Heart left ventricle (tissue), 16 donors: ENCODE data around the gene XAB2. TPM values are rescaled to one million over a fixed set of nuclear protein-coding genes. Genes with fewer than 3 reads are reported as not detected.
A peak's percentile ranks its signal among the peaks of the same experiment; 100 is the strongest.

Experiments used
- ATAC-seq, 4 donors: fragments of 200-7000 bp; cut with Tn5 transposase; one replicate each; pipeline ENCODE4 v1.9.1; 2020 to 2022; ENCODE audit warnings: moderate library complexity in 4 of 4, mild to moderate bottlenecking in 3 of 4, moderate number of reproducible peaks in 1 of 4
- DNase-seq, 5 donors: peaks; one replicate each; pipeline ENCODE4 v3.0.0-alpha.2; 2020
- H3K27ac ChIP-seq, 12 donors: fragments of 200-600 bp; sonication (generic) in 4 of 12; one replicate each; pipeline versions ENCODE4 v1.5.0 to v1.8.0; 2016 to 2022; ENCODE audit warnings: mild to moderate bottlenecking in 2 of 12
- H3K27me3 ChIP-seq, 9 donors: fragments of 200-600 bp; sonication (generic) in 2 of 9; one replicate each; pipeline versions ENCODE4 v1.5.1 to v1.8.0; 2016 to 2022; ENCODE audit warnings: mild to moderate bottlenecking in 3 of 9
- H3K36me3 ChIP-seq, 9 donors: fragments of 200-600 bp; sonication (generic) in 2 of 9; one replicate each; pipeline versions ENCODE4 v1.5.0 to v1.8.0; 2018 to 2022; ENCODE audit warnings: mild to moderate bottlenecking in 2 of 9
- H3K4me1 ChIP-seq, 12 donors: fragments of 200-600 bp; sonication (generic) in 4 of 12; one replicate each; pipeline versions ENCODE4 v1.5.0 to v1.8.0; 2016 to 2022; ENCODE audit warnings: mild to moderate bottlenecking in 3 of 12
- H3K4me3 ChIP-seq, 12 donors: fragments of 200-600 bp; sonication (generic) in 4 of 12; one replicate each; pipeline versions ENCODE4 v1.5.0 to v1.8.0; 2017 to 2022; ENCODE audit warnings: mild to moderate bottlenecking in 9 of 12, moderate library complexity in 4 of 12
- H3K9me3 ChIP-seq, 12 donors: fragments of 200-600 bp; sonication (generic) in 4 of 12; one replicate each; pipeline versions ENCODE4 v1.5.0 to v1.8.0; 2016 to 2022; ENCODE audit warnings: mild to moderate bottlenecking in 1 of 12
- POLR2A ChIP-seq, 2 donors: fragments of 450-650 bp; IDR thresholded peaks; one replicate each; pipeline ENCODE4 v1.6.1; 2017; ENCODE audit warnings: antibody characterized with exemption in 2 of 2, mild to moderate bottlenecking in 2 of 2, moderate library complexity in 2 of 2
- WGBS, 4 donors: extraction: QIAGEN DNeasy Blood & Tissue Kit in 2 of 4; methylation state at CpG; one replicate each; pipeline versions ENCODE4 v1.1.5 to v1.1.7; 2013 to 2018; 5-methylcytosine and 5-hydroxymethylcytosine counted together
- intact Hi-C, 10 donors: fragments of 100-400 bp; cut with DNase I; formaldehyde crosslinking; loops; one replicate each; pipeline versions ENCODE4 v1.11.1 to v1.14.2; 2022
- polyA plus RNA-seq, 2 donors: library from polyadenylated mRNA; stranded (reverse); fragments of 200-250 nt; gene quantifications; one replicate each; pipeline ENCODE4 v1.2.3, GENCODE V29; 2013
- total RNA-seq, 9 donors: library from RNA; depleted of rRNA in 2 of 9; stranded (reverse); fragments of >200 nt in 2 of 9; fragmentation: NEBNext Ultra II Directional in 3 of 9; extraction: Animal tissue kit (Norgen Biotek cat#: 25700) in 3 of 9; gene quantifications; one replicate each; pipeline versions ENCODE4 v1.1.0 to v1.2.4, GENCODE V29; 2016 to 2023
- TF ChIP-seq, protein P1 (sequence below), 12 donors: fragments of 200-600 bp; sonication (generic) in 4 of 12; IDR thresholded peaks; one replicate each; pipeline versions ENCODE4 v1.5.0 to v1.8.0; 2018 to 2022; ENCODE audit warnings: antibody characterized with exemption in 12 of 12, mild to moderate bottlenecking in 5 of 12
- donor health status: ischemic (EF 13 %, LVEDD 7.1; RV severe dilation, severe dysfunction).
- donor health status: healthy with polysubstance abuse.
- donor health status: DM: no; HTN: yes; CAD: no.
- donor health status: DM: no; HTN: no; CAD: no.
- donor health status: ischemic (EF 25% LVEDD 6.9; RV normal size, moderate dysfunction).
- donor health status: ischemic (EF 25% LVEDD 5.7; RV mildly dilated, moderate dysfunction).
- donor health status: healthy.
- donor health status: DM: yes; HTN: yes; CAD: no.
- donor health status: ischemic (EF 35%, LVEDD 5.7; RV mildly dilated, moderate dysfunction).
- donor health status: nonischemic (EF 11% LVEDD 7.7; RV severe dilation, severe dysfunction).
- donor health status: DM: yes; HTN: yes; CAD: no.
- donor health status: PGD.
- donor health status: ischemic (EF 29% LVEDD 5.4; RV normal size, mild dysfunction).
- donor health status: nonischemic (EF 23%, LVEDD 6.1; RV moderate dilation, normal function).

XAB2 gene
- total and polyA plus RNA-seq, 11 donors: 16.3 to 36.2 (median 23.6) TPM

GRCh38 chr19:7611541-7612279 is 17.6 kb downstream of the XAB2 start:
- H3K4me3 ChIP-seq: no peak overlapping the region
- H3K27ac ChIP-seq: no peak overlapping the region
- 78 to 87% (median 84%) methylated on average over 20 to 41 of the region's 41 CpGs for WGBS, 4 donors
- intact Hi-C loops: no loop called here
- TF ChIP-seq, protein P1, sequence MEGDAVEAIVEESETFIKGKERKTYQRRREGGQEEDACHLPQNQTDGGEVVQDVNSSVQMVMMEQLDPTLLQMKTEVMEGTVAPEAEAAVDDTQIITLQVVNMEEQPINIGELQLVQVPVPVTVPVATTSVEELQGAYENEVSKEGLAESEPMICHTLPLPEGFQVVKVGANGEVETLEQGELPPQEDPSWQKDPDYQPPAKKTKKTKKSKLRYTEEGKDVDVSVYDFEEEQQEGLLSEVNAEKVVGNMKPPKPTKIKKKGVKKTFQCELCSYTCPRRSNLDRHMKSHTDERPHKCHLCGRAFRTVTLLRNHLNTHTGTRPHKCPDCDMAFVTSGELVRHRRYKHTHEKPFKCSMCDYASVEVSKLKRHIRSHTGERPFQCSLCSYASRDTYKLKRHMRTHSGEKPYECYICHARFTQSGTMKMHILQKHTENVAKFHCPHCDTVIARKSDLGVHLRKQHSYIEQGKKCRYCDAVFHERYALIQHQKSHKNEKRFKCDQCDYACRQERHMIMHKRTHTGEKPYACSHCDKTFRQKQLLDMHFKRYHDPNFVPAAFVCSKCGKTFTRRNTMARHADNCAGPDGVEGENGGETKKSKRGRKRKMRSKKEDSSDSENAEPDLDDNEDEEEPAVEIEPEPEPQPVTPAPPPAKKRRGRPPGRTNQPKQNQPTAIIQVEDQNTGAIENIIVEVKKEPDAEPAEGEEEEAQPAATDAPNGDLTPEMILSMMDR (IDR thresholded peaks at IDR 0.05): no peak
- no peak for TF ChIP-seq POLR2A (IDR thresholded peaks at IDR 0.05)
- ATAC-seq (peak in 1 of 4 donors; percentile 20), DNase-seq (peak in 1 of 5 donors; percentile 21)
- H3K27me3 ChIP-seq: no peaks in the 10 kb centered on the region
- H3K9me3 ChIP-seq: no peaks in the 10 kb centered on the region
- H3K4me1 ChIP-seq: no peaks in the 10 kb centered on the region
- H3K36me3 ChIP-seq: no peaks in the 10 kb centered on the region

DNA sequence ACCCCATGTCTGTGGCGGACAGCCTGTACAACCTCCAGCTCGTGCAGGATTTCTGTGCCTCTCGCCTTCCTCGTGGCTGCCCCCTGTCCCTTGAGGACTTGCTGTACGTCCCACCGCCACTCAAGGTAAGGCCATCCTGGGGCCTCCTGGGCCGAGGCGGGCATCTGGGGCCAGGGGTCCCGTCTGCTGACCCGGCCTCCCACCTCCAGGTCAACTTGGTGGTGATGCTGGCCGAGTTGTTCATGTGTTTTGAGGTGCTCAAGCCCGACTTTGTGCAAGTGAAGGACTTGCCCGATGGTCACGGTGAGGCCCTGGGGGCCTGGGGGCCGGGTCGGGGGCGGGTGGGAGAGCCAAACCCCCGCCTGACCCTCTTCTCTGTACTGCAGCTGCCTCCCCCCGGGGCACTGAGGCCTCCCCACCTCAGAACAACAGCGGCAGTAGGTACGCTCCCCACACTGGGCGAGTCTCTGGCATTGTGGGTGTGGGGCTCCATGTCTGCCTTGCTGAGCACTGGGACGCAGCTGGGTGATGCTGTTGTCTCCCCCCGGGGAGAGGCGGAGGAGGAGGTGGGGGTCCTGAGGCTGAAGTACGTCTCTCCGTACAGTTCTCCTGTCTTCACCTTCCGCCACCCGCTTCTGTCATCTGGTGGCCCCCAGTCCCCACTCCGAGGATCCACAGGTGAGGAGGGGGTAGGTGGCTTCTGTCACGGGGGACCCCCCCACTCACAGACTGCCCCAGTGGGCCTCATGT is 18.7 kb downstream of the XAB2 start:
- H3K27me3 ChIP-seq: no peaks in the 10 kb centered on the region
- TF ChIP-seq, protein P1 (IDR thresholded peaks at IDR 0.05): no peak
- TF ChIP-seq POLR2A (IDR thresholded peaks at IDR 0.05): no peak
- DNase-seq (no peak), ATAC-seq (no peak)
- intact Hi-C loops: no loop called here
- H3K4me3 ChIP-seq: no peak overlapping the region
- H3K36me3 ChIP-seq: no peaks in the 10 kb centered on the region
- no peaks in the 10 kb centered on the region for H3K9me3 ChIP-seq
- no peak overlapping the region for H3K27ac ChIP-seq
- no peaks in the 10 kb centered on the region for H3K4me1 ChIP-seq
- 78 to 86% (median 81%) methylated on average over 12 to 31 of the region's 31 CpGs for WGBS, 4 donors

- no peak overlapping the region for H3K4me3 ChIP-seq
- TF ChIP-seq, protein P1 (IDR thresholded peaks at IDR 0.05): no peak
- TF ChIP-seq POLR2A (IDR thresholded peaks at IDR 0.05): no peak
- H3K36me3 ChIP-seq: no peaks in the 10 kb centered on the region
- ATAC-seq: no peak
- no peak for DNase-seq
- no peak overlapping the region for H3K27ac ChIP-seq
- H3K4me1 ChIP-seq: no peaks in the 10 kb centered on the region
- H3K27me3 ChIP-seq: peaks cover 0 to 20% (median 0%) of the 10 kb centered on the region in 9 donors
- intact Hi-C loops: no loop called here
- H3K9me3 ChIP-seq: no peaks in the 10 kb centered on the region
- 84 to 88% (median 87%) methylated on average over 21 to 25 of the region's 25 CpGs for WGBS, 4 donors
Measured at GRCh38 chr19:7607874-7608560, 21.3 kb downstream of the XAB2 start.
